ENCODE results near the gene RASA1. TPM values are rescaled to one million over a fixed set of nuclear protein-coding genes. Genes with fewer than 3 reads are reported as not detected.

Gene RASA1
- total RNA-seq, 4 donors from 2014 or later = 22.3 to 33.3 (median 28.2) TPM

DNA sequence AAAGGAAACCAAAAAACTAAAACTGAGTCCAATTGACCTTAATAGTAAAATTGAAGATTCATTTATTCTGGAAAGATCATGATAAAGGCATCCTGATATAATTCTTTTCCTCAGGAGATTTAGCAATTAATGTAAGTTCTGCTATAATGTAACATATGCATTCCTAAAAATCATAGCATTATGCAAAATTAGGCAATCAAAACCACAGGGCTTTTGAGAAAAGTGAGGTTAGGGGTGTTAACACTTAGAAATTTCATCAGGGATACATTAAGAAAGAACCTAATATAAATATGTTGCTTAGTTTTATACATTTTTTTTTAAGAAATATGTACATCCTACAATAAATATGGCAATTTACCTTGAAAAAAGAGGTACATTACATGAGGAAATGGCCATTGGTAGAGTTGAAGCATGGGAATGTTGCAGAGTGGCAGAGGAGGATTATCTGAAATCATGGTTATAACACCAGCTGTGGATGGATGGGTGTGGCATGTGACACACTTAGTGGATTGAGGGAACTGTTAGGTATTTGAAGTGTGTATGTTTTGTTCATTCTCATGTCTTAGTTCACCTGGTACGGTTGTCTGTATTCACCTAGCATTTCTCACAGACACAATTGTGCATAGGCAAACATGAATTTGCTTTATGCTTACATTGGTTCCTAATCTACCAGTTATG is 94.0 kb downstream of the RASA1 start:
- no peak for DNase-seq
- Histone ChIP-seq H3K27ac (no peak overlapping the region), H3K4me3 (no peak overlapping the region), H3K36me3 (peaks cover 0 to 13% (median 3%) of the 10 kb centered on the region in 4 donors), H3K27me3 (no peaks in the 10 kb centered on the region), H3K4me1 (no peaks in the 10 kb centered on the region), H3K9me3 (no peaks in the 10 kb centered on the region)
- whole genome bisulfite sequencing, 2 donors (ENCODE audit: low coverage in 1 of 2) = 85 to 100% methylated on average over 1 of the region's 1 CpG
- intact Hi-C loops (cut with DNase I; ENCODE audit: low total_unique reads) (no loop called here), in situ Hi-C loops (cut with MboI; ENCODE audit: low pct_ligation_motif_present in 1 of 4, low pct_unique_long_range_greater_than_20kb in 1 of 4, low sequenced_read_pairs in 3 of 4) (no loop called here)
- TF ChIP-seq POLR2AphosphoS5 (IDR thresholded peaks at IDR 0.05) (no peak), EP300 (IDR thresholded peaks at IDR 0.05; ENCODE audit: low read depth) (no peak), POLR2A (IDR thresholded peaks at IDR 0.05) (no peak)
- TF ChIP-seq, protein P1, sequence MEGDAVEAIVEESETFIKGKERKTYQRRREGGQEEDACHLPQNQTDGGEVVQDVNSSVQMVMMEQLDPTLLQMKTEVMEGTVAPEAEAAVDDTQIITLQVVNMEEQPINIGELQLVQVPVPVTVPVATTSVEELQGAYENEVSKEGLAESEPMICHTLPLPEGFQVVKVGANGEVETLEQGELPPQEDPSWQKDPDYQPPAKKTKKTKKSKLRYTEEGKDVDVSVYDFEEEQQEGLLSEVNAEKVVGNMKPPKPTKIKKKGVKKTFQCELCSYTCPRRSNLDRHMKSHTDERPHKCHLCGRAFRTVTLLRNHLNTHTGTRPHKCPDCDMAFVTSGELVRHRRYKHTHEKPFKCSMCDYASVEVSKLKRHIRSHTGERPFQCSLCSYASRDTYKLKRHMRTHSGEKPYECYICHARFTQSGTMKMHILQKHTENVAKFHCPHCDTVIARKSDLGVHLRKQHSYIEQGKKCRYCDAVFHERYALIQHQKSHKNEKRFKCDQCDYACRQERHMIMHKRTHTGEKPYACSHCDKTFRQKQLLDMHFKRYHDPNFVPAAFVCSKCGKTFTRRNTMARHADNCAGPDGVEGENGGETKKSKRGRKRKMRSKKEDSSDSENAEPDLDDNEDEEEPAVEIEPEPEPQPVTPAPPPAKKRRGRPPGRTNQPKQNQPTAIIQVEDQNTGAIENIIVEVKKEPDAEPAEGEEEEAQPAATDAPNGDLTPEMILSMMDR (IDR thresholded peaks at IDR 0.05) = no peak

DNA sequence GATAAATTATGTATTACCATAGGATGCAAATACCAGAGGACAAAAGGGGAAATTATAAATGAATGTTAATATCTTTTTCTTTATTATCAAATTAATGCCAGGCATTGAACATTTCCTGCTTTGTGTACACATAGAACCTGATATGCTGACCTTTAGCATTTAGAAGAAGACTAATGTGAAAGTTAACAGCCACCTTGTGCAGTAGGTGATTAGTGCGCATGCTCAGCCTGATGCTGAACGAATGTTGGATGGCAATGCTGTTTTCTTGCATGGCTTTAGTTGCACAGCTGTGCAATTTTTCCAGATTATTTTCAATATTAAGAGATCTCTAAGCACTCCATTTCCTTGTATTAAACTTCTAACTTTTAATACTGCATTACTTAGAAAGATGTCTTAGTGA is 99.6 kb downstream of the RASA1 start:
- no peak for TF ChIP-seq EP300 (IDR thresholded peaks at IDR 0.05; ENCODE audit: low read depth)
- TF ChIP-seq, protein P1 (IDR thresholded peaks at IDR 0.05) = no peak
- TF ChIP-seq POLR2AphosphoS5 (IDR thresholded peaks at IDR 0.05) = no peak
- no peak for TF ChIP-seq POLR2A (IDR thresholded peaks at IDR 0.05)
- Histone ChIP-seq H3K27ac (no peak overlapping the region), H3K4me1 (no peaks in the 10 kb centered on the region), H3K9me3 (no peaks in the 10 kb centered on the region), H3K36me3 (peaks cover 0 to 26% (median 13%) of the 10 kb centered on the region in 4 donors), H3K27me3 (no peaks in the 10 kb centered on the region), H3K4me3 (no peak overlapping the region)
- 92 to 94% methylated on average over 2 of the region's 2 CpGs for WGBS, 2 donors (ENCODE audit: low coverage in 1 of 2)
- intact Hi-C loops (cut with DNase I; ENCODE audit: low total_unique reads) = no loop called here
- in situ Hi-C loops (cut with MboI; ENCODE audit: low pct_ligation_motif_present in 1 of 4, low pct_unique_long_range_greater_than_20kb in 1 of 4, low sequenced_read_pairs in 3 of 4) = no loop called here
- DNase-seq = no peak

DNA sequence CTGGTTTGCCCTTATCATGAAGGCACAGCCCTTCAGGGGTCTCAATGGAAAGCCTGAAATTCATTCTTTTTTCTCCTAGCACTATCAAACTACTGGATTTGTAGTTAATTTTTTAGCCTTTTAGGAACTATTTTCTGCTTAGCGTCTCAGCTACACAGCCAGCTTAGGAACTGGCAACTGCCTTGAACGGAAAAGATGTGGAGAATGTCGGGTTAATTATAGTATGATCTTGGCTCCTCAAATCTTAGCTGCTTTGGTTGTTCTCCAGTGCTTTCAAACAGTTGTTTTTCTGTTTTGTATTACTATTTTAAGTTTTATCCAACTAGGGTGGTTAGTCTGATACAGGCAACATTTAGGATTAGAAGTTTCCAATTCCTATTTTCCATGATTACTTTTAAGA is 100.9 kb downstream of the RASA1 start:
- H3K27ac ChIP-seq = no peak overlapping the region
- WGBS, 2 donors (ENCODE audit: low coverage in 1 of 2) = 81 to 89% methylated on average over 3 of the region's 3 CpGs
- TF ChIP-seq POLR2AphosphoS5 (IDR thresholded peaks at IDR 0.05) (no peak), POLR2A (IDR thresholded peaks at IDR 0.05) (no peak), EP300 (IDR thresholded peaks at IDR 0.05; ENCODE audit: low read depth) (no peak)
- TF ChIP-seq, protein P1 (IDR thresholded peaks at IDR 0.05) = no peak
- intact Hi-C loops (cut with DNase I; ENCODE audit: low total_unique reads) (no loop called here), in situ Hi-C loops (cut with MboI; ENCODE audit: low pct_ligation_motif_present in 1 of 4, low pct_unique_long_range_greater_than_20kb in 1 of 4, low sequenced_read_pairs in 3 of 4) (no loop called here)
- peaks cover 0 to 26% (median 12%) of the 10 kb centered on the region in 4 donors for H3K36me3 ChIP-seq
- no peak overlapping the region for H3K4me3 ChIP-seq
- H3K27me3 ChIP-seq = no peaks in the 10 kb centered on the region
- no peak for DNase-seq
- H3K9me3 ChIP-seq = no peaks in the 10 kb centered on the region
- H3K4me1 ChIP-seq = no peaks in the 10 kb centered on the region

DNA sequence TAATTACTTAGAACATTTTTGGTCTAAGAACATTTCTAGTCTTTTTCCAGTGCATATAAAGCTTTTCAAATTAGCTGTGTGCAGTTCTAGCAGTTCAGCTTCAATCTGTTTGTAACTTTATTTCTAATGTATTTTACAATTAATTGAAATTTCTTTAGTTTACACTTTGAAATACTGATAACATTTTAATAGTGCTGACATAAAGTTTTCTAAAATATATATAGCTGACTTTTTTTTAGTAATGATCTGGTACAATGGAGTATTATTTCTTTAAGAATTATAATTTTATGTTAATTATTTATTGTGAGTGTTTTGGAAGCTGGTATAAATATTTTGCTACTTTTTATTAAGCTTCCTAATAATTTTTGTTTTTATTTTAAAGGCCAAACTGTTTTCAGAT is 101.7 kb downstream of the RASA1 start:
- TF ChIP-seq POLR2A (IDR thresholded peaks at IDR 0.05) (no peak), POLR2AphosphoS5 (IDR thresholded peaks at IDR 0.05) (no peak), EP300 (IDR thresholded peaks at IDR 0.05; ENCODE audit: low read depth) (no peak)
- TF ChIP-seq, protein P1 (IDR thresholded peaks at IDR 0.05) = no peak
- intact Hi-C loops (cut with DNase I; ENCODE audit: low total_unique reads) (no loop called here), in situ Hi-C loops (cut with MboI; ENCODE audit: low pct_ligation_motif_present in 1 of 4, low pct_unique_long_range_greater_than_20kb in 1 of 4, low sequenced_read_pairs in 3 of 4) (no loop called here)
- no peaks in the 10 kb centered on the region for H3K27me3 ChIP-seq
- no peak for DNase-seq
- H3K27ac ChIP-seq = no peak overlapping the region
- no peaks in the 10 kb centered on the region for H3K9me3 ChIP-seq
- H3K36me3 ChIP-seq = peaks cover 0 to 26% (median 12%) of the 10 kb centered on the region in 4 donors
- no peaks in the 10 kb centered on the region for H3K4me1 ChIP-seq
- H3K4me3 ChIP-seq = no peak overlapping the region
